ENCODE measurements around the gene CXCR5.

GRCh38 chr11:118923721-118924587, 40.3 kb downstream of the CXCR5 start:
- TF ChIP-seq BHLHE40 (IDR thresholded peaks at IDR 0.05; ENCODE audit: low read depth, low read length) = no peak
- no peak for TF ChIP-seq CHD1 (IDR thresholded peaks at IDR 0.05; ENCODE audit: low read depth, low read length)
- no peak for TF ChIP-seq RFX5 (IDR thresholded peaks at IDR 0.05; ENCODE audit: low read depth, low read length)
- no peak for TF ChIP-seq POLR2A (IDR thresholded peaks at IDR 0.05; ENCODE audit: low read depth, low read length)
